Activated CD4-positive, alpha-beta T cell treated with anti-CD3 and anti-CD28 coated beads for 1 hour (primary cell): ENCODE measurements around the gene ZKSCAN1.
A peak's percentile ranks its signal among the peaks of the same experiment; 100 is the strongest.
"Not testable (repeated sequence)": the region's sequence is repeated elsewhere in the genome, so short reads cannot be mapped to it uniquely, and the experiment has no call there.

Source experiments
- DNase-seq: peaks from one replicate; pipeline ENCODE4 v3.0.0-alpha.2; 2020

ZKSCAN1 gene

DNA sequence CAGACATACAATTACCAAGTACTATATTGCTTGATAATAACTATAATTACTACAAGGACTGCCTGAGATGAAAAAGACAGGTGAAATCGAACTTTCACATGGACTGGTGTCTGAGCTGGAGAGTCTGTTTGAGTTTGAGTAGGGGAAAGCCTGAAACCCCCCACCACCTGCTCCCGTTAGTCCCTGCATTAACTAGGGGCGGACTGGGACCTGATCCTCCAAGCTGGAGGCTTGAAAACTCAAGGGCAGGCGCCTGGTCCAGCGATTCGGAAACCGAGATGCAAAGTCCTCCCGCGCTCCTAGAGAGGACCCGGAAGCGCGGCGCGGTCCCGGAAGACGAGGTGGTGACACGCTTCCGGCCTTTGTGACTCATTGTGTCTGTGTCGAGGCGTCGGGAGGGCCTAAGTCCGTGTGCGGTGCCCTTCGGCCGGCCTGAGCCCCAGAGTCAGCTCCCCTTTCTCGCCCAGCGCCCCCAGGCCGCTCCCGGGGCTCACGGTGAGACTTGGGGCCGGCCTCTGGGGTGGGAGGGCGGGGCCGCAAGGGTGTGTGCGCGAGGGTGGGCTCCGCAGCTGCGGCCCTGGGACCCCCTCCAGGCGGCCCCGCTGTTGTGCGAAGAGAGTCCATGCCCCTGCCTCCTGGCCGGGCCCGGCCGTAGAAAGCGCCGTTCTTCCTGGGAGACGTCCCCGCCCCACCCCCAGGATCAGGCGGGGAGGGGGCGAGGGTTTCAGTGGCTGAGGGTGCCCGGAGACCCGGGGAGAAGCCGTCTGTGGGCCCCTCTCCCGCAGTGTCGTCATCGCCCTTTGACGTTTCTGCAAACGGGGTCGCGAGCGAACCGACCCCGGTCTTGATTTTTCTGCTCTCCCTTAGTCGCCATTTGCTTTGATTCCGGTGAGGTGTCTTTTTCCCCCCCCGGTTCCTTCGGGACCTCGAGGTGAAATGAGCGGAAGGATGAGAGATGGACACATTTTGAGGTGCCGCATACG is at the start of gene ZKSCAN1:
ZKSCAN1 (plus strand) TSS at position 365 of the 983 bp plus-strand sequence. CDS start 7,911 bp downstream, outside the sequence.
- peak; percentile 77 for DNase-seq

DNA sequence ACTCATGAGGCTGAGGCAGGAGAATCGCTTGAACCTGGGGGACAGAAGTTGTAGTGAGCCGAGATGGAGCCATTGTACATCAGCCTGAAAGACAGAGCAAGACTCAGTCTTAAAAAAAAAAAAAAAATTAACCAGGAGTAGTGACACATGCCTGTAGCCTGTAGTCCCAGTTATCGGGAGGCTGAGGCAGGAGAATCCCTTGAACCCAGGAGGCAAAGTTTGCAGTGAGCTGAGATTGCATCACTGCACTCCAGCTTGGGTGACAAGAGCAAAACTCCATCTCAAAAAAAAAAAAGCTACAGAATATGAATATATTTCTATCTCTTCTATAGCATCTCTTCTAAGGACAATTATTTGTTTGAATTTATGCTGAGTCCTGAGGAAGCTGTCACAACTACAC is 46.1 kb upstream of the ZKSCAN1 start:
- no peak for DNase-seq

DNA sequence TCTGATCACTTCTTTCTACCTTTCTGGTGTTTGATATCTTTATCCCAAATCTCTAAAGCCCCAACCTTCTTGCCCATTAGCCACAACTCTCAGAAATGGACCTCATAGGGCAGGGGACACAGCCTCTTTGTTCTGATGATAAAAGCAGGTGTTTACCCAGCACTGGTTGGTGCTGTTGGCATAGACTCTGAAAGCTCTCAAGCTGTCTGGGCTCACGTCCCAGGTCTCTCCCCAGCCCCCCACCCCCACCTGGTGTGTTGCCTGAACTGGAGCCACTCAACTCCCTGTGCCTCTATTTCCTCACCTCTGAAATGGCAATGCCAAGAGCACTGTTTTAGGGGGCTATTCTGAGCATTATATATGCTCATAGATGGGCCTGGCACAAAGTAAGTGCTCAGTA is 45.6 kb upstream of the ZKSCAN1 start:
- not testable (repeated sequence) for DNase-seq

DNA sequence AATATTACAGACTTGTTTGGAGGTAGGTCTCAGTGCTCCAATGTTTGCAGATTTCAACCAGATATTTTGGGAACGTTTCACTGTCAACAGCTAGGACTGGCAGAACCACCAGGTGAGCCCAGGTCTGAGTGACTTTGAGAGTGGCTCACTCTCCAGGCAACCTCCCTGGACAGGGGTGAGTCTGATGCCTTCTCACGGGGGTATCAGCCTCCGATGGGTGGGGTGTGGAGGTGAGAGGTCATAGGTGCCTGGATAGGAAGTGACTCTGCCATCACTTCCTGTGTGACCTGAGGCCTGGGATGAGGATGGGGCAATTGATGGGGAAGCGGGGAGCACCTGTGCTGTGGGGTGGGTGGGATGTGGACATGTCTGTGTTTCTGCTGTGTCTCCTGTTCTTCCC is 44.2 kb upstream of the ZKSCAN1 start:
- no peak for DNase-seq

DNA sequence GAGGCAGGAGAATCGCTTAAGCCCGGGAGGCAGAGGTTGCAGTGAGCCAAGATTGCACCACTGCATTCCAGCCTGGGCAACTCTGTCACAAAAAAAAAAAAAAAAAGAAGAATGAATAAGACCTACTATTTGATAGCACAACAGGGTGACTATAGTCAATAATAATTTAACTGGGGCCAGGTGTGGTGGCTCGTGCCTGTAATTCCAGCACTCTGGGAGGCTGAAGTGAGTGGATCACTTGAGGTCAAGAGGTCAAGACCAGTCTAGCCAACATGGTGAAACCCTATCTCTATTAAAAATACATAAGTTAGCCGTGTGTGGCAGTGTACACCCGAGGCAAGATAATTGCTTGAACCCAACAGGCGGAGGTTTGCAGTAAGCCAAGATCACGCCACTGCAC is 41.6 kb upstream of the ZKSCAN1 start:
- not testable (repeated sequence) for DNase-seq

DNA sequence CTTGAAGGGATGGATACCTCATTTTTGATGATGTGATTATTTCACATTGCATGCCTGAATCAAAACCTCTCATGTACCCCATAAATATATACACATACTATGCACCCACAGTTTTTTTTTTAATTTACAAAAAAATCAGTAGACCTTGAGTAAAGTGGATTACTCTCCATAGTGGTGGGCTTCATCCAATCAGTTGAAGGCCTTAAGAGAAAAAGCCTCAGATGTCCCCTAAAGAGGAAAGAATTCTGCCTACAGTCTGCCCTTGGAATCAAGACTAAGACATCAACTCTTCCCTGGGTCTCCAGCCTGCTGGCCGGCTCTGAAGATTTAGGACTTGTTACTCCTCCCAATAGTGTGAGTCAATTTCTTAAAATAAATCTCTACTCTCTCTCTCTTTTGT is 40.7 kb upstream of the ZKSCAN1 start:
- no peak for DNase-seq

DNA sequence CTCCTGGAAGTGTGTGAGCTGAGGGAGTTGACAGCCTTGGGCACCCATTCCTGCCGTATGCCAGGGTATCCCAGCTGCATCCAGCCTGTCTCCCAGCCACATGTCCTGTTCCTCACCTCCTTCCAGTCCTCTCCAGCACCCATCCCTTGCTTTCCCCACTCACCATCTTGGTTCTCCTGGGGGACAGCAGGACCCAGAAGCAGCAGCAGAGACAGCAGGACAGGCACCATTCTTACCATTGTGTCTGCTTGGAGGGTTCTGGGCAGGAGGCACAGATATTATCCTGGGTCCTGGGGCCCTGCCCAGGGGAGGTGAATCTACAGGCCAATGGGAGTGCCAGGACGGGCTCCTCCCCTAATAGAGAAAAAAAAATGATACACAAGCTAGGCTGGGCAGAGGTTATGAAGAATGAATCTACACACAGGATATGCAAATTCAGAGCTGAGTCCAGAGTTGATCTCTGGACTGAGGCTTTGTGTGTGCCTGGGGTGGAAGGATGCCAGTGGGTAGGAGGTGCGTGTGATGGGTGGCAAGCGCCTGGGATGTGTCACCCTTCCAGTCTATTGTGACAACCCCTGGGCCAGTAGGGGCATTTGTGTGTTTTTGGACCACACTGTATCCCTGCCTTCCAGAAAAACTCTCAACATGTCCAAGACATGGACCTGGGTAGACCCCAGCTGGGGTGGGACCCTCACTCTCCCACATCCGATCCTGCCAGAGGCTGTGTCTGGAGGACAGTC is 39.4 kb upstream of the ZKSCAN1 start, which contains the start of gene AZGP1:
AZGP1 (minus strand) TSS at position 250 of the 740 bp plus-strand sequence; CDS start at position 239, 11 bp downstream.
- no peak for DNase-seq

DNA sequence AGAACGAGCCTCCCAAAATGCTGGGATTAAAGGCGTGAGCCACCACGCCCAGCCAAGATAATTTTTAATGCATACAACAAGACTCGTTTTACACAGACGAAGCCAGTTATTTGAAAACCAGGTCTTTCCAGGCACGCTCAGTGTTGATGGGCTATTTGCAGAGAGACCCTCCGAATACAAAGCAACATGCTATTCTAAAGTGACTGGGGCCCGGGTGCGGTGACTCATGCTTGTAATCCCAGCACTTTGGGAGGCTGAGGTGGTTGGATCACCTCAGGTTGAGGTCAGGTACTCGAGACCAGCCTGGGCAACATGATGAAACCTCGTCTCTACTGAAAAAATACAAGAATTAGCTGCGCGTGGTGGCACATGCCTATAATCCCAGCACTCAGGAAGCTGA is 38.8 kb upstream of the ZKSCAN1 start:
- DNase-seq, result no peak

DNA sequence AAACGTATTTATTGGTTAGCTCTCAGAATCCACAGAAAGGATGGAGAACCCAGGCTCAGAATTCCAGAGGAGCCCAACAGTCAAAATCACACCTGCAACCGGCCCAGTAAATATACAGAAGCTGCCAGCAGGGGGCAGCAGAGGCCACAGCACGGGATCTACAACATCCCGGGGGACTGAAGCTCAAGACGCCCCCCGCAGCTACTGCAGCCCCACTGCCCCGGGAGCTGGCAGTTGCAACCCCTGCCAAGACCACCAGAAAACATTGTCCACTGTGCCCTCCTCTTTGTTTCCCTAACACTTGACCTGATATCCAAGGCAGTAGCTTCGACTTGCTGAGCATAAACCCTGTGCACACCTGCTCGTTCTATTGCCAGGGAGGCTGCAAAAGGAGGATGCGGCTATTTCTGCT is 35.6 kb upstream of the ZKSCAN1 start:
- peak; percentile 50 for DNase-seq

DNA sequence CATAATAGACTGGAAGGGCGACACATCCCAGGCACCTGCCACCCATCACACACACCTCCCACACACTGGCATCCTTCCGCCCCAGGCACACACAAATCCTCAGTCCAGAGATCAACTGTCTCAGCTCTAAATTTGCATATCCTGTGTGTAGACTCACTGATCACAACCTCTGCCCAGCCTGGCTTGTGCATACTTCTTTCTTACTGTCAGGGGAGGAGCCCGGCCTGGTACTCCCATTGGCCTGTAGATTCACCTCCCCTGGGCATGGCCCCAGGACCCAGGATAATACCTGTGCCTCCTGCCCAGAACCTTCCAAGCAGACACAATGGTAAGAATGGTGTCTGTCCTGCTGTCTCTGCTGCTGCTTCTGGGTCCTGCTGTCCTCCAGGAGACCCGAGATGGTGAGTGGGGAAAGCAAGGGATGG is 34.9 kb upstream of the ZKSCAN1 start:
- DNase-seq, result not testable (repeated sequence)

DNA sequence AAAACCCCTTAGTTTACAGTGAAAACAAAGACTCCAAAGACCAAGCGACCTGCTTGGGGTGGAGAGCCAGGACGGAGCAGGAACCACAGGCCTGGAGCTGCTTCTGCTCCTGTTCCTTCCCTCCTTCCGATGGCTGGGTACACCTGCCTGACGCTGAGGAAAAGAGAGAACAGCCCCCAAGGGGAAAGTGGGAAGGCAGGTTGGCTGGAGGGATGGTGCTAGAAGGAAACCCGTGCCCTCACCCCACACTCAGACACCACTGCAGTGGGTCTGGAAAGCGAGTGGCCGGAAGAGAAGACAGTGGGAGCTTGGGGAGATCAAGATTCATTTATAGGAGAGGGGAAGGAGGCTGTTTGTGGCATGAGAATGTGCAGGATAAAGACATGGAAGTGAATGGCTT is 34.3 kb upstream of the ZKSCAN1 start:
- DNase-seq, result not testable (repeated sequence)

DNA sequence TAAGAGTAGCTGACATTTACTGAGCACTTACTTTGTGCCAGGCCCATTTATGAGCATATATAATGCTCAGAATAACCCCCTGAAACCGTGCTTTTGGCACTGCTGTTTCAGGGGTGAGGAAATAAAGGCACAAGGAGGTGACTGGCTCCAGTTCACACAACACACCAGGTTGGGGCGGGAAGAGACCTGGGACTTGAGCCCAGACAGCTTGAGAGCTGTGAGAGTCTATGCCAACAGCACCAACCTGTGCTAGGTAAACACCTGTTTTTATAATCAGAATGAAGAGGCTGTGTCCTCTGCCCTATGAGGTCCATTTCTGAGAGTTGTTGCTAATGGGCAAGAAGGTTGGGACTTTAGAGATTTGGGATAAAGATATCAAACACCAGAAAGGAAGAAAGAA is 30.8 kb upstream of the ZKSCAN1 start:
- no peak for DNase-seq

DNA sequence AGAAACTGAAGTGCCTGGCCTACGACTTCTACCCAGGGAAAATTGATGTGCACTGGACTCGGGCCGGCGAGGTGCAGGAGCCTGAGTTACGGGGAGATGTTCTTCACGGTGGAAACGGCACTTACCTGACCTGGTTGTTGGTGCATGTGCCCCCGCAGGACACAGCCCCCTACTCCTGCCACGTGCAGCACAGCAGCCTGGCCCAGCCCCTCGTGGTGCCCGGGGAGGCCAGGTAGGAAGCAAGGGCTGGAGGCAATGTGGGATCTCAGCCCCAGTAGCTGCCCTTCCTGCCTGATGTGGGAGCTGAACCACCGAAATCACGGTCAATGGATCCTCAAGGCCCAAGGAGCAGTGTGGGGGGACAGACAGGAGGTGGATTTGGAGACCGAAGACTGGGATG is 28.1 kb upstream of the ZKSCAN1 start:
- DNase-seq, result not testable (repeated sequence)

DNA sequence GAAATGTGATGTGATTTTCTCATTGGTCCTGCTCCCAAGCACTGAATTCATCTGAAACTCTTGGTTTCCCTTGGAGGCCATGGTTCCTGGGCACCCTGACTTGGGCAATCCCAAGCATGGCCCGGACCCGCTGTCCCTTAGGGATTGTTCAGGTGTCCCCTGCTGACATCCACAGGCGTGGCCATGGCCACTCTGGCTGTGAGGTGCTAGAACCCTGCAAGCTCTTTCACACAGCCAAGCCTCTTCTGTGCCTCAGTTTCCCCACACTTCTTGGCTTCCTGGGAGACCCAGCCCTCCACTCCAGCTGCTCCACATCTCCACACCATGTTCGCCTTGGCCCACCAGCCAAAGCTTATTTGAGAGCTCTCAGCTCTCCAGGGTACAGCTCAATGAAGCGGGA is 27.6 kb upstream of the ZKSCAN1 start:
- no peak for DNase-seq

DNA sequence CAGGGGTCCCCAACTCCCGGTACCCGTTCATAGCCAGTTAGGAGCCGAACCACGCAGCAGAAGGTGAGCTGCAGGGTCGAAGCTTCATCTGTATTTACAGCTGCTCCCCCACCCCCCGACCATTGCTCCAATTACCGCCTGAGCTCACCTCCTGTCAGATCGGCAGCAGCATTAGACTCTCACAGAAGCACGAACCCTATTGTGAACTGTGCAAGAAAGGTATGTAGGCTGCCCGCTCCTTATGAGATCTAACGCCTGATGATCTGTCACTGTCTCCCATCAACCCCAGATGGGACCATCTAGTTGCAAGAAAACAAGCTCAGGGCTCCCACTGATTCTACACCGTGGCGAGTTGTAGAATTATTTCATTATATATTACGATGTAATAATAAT is 24.9 kb upstream of the ZKSCAN1 start:
- no peak for DNase-seq

DNA sequence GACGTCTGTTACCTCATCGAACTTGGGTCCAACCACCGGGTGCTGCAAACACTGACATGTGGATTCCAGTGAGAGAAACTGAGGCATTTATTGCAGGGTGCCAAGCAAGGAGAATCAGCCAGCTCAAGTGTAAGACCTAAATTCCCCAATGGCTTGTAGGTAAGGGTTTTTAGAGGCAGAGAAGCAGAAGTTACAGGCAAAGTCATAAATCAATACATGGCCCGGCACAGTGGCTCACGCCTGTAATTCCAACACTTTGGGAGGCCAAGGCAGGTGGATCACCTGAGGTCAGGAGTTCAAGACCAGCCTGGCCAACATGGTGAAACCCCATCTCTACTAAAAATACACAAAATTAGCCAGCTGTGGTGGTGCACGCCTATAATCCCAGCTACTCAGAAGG is 23.9 kb upstream of the ZKSCAN1 start:
- DNase-seq, result not testable (repeated sequence)

DNA sequence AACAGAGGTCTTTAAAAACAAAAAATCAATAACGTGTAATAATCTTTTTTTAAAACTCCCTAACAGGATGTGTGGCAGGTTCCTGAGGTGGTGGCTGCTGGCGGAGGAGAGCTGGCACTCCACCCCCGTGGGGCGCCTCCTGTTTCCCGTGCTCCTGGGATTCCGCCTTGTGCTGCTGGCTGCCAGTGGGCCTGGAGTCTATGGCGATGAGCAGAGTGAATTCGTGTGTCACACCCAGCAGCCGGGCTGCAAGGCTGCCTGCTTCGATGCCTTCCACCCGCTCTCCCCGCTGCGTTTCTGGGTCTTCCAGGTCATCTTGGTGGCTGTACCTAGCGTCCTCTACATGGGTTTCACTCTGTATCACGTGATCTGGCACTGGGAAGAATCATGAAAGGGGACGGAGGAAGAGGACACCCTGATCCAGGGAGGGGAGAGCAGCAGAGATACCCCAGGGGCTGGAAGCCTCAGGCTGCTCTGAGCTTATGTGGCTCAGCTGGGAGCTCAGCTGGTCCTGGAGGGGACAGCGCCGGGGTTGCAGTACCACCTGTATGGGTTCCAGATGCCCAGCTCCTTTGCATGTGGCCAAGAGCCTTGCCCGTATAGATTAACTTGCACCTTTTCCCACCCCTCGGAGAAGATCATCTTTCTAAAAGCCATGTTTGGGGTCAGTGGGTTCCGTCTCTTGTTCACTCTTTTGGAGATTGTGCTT is 22.9 kb upstream of the ZKSCAN1 start:
- no peak for DNase-seq

DNA sequence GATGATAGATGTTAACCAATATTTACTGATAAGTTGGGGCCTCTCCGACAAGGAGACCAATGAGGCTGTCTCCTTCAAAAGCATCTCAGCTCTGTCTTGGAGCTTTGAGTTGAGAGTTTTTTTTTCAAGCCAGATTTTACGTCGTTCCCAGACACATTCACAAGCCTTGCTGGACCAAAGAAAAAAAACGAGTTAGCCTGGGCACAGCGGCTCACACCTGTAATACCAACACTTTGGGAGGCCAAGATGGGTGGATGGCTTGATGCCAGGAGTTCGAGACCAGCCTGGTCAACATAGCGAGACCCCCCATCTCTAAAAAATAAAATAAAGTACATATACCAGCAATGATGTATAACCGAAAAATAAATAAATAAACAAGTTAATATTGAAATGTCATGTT is 20.6 kb upstream of the ZKSCAN1 start:
- no peak for DNase-seq

DNA sequence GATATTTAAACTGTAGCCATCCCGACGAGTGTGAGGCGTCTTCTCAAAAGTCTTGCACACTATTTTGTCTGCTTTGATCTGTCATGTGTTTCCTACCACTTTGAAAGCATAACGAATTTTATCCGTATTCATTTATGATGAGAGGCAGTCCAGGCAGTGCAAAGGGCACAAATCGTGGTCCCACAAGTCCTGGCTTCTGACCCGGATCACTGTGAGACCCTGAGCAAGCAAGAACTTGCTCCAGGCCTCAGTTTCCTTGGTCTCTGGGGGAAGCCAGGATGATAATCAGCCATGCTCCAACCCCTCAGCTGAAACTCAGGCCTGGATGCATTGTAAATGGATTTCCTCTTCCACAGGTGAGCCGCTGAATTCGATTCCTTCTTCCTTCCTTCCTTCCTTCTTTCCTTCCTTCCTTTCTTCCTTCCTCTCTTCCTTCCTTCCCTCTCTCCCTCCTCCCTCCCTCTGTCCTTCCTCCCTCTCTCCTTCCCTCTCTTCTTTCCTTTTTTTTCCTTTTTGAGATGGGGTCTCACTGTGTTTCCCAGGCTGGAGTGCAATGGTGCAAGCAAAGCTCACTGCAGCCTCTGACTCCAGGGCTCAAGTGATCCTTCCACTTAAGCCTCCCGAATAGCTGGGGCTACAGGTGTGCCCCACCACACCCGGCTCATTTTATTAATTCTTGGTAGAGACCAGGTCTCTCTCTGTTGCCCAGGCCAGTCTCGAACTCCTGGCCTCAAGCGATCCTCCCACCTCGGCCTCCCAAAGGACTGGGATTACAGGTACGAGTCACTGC is 18.4 kb upstream of the ZKSCAN1 start:
- DNase-seq, result no peak

DNA sequence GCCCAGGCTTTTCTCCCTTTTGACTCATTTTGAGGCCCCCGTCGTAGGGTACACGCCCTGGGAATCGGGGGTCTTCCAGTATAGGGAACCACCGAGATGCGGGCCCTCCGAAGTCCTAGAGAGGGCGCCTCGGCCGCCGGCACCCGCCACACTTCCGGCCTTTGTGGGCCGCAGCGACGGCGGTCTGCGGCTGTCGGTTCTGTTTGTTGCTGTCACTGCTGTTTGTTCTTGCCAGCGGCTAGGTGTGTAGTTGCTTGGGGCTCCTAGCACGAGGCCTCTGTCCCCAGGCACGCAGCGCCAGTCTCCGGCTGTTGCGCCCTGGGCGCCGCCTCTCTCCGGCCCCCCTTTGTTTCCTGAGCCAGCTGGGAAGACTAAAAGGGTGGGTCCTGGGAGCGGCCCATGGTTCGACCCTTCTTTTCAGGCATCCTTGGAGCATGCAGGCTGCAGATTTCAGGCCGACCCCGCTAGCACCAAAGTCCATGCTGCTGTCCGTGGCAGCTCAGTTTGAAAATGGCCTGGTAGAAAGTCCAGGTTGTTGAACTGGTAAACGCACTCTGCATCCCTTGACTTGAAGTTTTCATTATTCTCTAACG is 17.8 kb upstream of the ZKSCAN1 start:
- DNase-seq, result peak; percentile 61

DNA sequence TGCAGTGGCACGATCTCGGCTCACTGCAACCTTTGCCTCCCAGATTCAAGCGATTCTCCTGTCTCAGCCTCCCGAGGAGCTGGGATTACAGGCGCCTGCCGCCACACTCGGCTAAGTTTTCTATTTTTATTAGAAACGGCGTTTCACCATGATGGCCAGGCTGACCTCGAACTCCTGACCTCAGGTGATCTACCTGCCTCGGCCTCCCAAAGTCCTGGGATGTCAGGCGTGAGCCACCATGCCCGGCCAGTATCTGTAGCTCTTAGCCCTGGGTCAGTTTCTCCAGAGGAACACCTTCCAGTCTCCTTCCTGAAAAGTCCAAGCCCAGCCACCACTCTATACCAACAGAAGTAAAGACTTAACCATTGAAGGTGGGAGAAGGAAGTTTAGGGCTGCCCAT is 15.2 kb upstream of the ZKSCAN1 start:
- DNase-seq, result no peak
